Measurements from ENCODE around the gene HOGA1.
"Not testable (repeated sequence)": the region's sequence is repeated elsewhere in the genome, so short reads cannot be mapped to it uniquely, and the experiment has no call there.

Gene HOGA1

GRCh38 chr10:97584060-97584797, at the start of gene HOGA1:
Gene HOGA1 (plus strand): TSS chr10:97584389. CDS start chr10:97584704, 315 bp downstream.
- peak; percentile 47 for DNase-seq (ENCODE audit: low spot score)

GRCh38 chr10:97534746-97535367, 49.3 kb upstream of the HOGA1 start:
- DNase-seq (ENCODE audit: low spot score): peak; percentile 62

DNA sequence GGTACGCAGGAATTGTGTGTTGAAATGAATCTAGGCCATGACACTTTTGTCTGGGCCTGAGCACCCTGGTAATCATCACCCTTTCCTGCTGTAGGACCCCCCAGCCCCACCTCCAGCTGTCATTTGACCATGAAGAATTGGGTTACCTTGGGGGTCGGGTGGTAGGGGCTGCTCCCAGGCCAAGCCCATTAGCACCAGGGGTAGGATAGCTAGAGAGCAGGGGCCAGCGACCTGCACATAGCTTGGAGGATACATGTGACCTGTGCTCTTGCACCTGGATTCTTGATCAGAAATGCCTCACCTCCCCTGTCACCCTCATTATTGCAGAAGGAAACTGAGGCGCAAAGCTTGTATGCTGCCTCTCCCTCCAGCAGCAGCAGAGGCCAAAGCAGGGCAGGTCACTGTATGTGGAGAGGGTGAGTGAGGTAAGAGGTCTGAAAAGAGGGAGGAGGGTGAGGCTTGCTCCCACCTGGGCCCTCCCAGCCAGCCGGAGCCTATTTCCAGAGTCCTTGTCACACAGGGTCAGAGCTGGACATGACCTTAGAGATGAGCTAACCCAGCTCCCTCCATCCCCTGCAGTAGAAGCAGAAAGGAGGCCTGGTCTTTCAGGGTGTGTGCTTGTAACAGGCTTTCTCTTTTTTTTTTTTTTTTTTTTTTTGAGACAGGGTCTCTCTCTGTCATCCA, 46.9 kb upstream of the HOGA1 start:
- no peak for DNase-seq (ENCODE audit: low spot score)

DNA sequence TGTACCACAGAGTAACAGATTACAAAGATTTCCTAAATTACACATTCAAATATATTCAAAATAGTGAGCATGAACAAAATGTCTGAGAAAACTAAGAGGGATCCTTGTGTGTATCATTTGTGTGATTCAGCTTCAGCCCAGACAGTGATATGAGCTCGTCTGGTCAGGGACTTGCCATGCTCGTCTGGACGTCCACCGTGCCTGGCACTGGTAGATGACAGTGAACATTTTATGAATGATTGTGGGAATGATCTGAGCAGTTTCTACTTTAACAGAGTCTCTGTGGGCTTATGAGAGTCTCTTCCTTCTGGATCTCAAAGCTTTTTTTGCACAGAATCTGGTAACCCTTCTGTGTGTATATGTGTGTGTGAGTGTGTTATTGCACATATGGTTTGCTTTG, 45.8 kb upstream of the HOGA1 start:
- peak; percentile 51 for DNase-seq (ENCODE audit: low spot score)

- no peak for DNase-seq (ENCODE audit: low spot score)
These were observed 45.4 kb upstream of the HOGA1 start for GRCh38 chr10:97538839-97539238.

- DNase-seq (ENCODE audit: low spot score): peak; percentile 75
These were observed 44.5 kb upstream of the HOGA1 start for GRCh38 chr10:97539523-97540200.

DNA sequence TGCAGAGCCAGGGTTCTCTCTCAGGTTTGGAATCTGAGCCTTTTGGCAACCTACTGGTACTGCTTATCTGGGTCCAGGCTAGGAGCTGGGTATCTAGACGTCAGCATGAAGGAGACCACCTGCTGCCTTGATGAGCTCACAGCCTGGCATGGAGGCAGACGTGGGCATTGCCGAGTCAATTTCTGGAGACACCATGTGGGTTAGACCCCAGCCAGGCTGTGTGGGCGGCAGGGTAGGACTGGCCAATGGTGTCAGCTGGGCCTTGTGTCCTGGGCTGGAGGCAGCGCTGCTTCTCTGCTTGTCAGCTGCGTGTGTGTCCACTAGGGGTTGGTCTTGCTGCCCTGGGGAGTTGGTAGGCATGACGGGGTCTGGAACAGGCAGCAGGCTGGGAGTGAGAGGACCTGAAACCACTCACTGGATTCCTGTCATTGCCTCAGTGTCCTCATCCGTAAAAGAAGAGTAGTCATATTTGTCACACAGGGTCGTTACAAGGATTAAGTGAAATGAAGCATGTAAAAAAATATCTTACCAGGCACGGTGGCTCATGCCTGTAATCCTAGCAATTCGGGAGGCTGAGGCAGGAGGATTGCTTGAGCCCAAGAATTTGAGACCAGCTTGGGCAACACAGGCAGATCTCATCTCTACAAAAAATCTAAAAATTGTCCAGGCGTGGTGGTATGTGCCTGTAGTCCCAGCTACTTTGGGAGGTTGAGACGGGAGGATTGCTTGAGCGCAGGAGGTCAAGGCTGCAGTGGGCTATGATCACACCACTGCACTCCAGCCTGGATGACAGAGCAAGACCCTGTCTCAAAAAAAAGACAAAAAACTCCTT, 43.3 kb upstream of the HOGA1 start:
- no peak for DNase-seq (ENCODE audit: low spot score)

DNA sequence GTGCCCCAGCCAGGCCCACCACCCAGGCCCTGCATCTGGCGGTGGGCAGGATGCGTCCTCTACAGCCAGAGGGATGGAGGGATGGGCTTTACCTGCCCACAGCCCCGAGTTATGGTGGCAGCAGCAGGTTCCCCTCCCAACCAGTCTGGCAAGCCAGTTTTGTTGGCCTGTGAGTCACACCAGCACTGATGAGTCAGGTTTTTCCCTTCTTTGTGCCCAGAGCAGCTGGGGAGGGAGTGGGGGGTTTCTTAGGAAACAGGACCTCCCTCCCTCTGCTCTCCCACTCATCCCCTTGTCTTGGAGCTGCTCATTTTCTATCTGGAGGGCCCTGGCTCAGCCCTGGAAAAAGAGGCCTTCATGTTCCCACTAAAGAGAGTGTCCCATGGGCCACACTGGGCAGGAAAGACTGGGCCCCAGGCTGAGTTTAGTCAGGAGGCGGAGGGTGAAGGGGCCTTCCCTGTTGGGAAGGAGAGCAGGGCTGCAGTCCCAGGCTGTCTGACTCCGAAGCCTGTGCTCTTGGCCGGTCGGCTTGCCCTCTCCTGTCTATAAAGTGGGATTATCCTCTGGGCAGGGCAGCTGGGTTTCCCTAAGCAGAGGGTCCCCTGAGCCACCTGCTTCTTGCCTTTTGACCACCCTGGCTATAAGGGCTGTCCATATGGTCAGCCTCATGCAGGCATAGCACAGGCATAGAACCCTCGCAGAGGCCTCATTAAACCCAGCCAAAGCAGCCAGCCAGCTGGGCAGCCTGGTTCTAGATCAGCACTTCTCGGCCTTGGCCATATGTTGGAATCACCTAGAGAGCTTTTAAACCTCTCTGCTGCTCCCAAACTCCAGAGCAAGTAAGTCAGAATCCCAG, 41.8 kb upstream of the HOGA1 start:
- DNase-seq (ENCODE audit: low spot score): peak; percentile 81

GRCh38 chr10:97543025-97543546, 41.1 kb upstream of the HOGA1 start:
- DNase-seq (ENCODE audit: low spot score): peak; percentile 98

DNA sequence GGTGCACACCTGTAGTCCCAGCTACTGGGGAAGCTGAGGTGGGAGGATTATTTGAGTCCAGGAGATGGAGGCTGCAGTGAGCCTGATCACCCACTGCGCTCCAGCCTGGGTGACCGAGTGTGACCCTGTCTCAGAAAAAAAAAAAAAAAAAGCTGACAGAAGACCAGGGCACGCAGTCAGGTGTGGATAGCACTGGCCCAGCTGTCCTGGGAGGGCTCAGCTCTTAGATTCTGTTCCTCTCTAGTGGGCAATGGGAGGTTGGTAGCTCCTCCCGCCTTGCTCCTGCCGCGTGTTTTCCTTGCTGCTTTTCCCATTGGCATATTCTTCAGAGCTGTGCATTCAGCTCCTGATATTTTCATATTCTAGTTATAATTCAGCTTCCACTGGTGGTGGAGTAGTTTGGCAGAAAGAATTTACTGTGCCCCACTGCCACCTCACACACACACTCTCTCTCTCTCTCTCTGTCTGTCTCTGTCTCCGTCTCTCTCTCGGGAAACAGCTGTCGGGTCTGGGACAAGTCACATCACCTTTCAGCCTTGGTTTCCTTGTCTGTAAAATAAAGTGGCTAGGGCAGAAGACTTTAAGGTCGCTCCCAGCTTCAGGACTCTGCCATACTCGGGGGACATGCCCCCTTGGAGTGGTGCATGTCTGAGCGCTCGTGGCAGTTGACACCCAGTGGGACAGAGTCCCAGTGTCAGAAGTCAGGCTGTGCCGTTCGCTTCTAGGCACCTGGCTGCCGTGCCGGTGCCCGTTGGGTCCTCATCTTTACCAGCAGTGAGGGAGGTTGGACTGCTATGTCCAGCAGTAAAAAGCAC, 37.5 kb upstream of the HOGA1 start:
- no peak for DNase-seq (ENCODE audit: low spot score)

DNA sequence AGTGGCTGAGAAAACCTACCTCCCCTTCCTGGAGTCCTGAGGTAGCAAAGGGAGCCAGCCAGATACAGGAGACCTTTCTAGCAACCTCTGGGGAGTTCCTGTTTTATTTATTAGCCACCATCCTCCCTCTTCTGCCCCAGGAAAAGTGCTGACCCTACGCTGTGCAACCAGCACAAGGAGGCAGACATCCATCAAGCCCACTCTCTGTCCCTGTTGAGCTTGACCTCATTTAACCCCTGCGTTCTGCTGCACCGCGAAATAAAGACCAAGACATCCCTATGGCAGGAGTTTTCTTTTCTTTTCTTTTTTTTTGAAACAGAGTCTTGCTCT, 37.0 kb upstream of the HOGA1 start:
- no peak for DNase-seq (ENCODE audit: low spot score)

GRCh38 chr10:97547962-97548361, 36.2 kb upstream of the HOGA1 start:
- DNase-seq (ENCODE audit: low spot score): no peak

GRCh38 chr10:97548828-97549455, 35.2 kb upstream of the HOGA1 start:
- no peak for DNase-seq (ENCODE audit: low spot score)

- no peak for DNase-seq (ENCODE audit: low spot score)
These were observed 34.4 kb upstream of the HOGA1 start for GRCh38 chr10:97549587-97550322.

DNA sequence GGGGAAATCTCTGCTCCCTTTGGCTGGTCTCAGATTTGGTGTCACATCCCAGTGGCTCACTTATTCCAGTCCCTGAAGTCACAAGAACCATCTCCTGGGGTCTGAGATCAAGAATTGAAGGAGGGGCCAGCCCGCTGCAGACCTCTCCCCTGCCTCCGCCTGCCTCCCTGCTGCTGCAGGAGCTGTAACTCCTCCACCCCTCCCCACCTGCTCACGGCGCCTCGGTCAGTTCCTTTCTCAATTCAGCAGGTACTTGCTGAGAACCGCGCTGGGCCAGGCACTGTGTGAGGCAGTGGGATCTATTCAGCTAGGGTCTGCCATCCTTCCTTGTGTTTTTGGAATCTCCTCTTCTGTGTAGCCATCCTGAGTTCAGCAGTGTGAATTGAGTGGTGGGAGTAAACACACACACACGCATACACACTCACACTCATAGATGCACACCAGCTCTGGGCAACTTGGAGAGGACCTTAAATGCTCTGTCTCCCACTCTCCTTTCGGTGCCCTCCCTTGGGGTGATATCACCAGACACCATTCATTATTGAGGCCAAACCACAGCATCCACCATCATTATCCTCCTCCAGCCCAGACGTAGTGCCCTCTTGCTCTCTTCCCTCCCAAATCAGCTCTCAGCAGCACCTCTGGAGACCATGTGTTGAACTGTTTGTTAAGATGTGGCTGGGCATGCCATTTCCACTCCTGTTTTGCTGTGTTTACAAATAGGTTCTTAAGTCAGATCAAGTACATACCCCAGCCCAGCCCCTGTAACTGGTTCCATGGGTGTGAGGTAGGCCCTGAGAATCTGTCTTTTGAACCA, 33.6 kb upstream of the HOGA1 start:
- no peak for DNase-seq (ENCODE audit: low spot score)

DNA sequence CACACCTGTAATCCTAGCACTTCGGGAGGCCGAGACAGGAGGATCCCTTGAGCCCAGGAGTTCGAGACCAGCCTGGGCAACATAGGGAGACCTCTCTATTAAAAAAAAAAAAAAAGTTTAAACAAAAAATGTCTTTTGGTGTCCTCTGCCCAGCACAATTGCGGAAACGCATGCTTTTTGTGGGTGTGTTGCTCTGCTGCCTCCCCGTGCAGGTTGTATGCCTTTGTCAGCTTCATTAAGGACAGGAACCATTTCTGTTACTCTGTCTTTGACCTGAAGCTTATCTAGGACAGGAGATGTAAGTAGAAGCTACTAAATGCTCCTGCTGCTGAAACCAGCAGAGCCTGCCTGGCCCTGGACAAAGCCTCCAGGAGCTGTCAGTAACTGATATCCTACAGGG, 32.9 kb upstream of the HOGA1 start:
- DNase-seq (ENCODE audit: low spot score): no peak

- DNase-seq (ENCODE audit: low spot score): peak; percentile 70
These were observed 30.6 kb upstream of the HOGA1 start for GRCh38 chr10:97553575-97554031.

DNA sequence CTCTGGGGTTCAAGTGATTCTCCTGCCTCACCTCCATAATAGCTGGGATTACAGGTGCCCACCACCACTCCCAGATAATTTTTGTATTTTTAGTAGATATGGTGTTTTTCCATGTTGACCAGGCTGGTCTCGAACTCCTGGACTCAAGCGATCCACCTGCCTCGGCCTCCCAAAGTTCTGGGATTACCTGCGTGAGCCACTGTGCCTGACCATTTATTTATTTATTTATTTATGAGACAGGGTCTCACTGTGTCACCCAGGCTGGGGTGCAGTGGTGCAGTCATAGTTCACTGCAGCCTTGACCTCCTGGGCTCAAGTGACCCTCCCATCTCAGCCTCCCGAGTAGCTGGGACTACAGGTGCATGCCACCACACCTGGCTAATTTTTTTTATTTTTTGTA, 29.9 kb upstream of the HOGA1 start:
- DNase-seq (ENCODE audit: low spot score): not testable (repeated sequence)
